Mucosa of stomach (tissue), 1 donor: ENCODE data around the gene KCTD7.
A peak's percentile ranks its signal among the peaks of the same experiment; 100 is the strongest.
"Not testable (repeated sequence)": the region's sequence is repeated elsewhere in the genome, so short reads cannot be mapped to it uniquely, and the experiment has no call there.

ENCODE experiments used
- H3K27me3 ChIP-seq: one replicate; pipeline ENCODE4 v1.7.0; 2013; ENCODE audit warnings: mild to moderate bottlenecking, low read length; ENCODE audit not compliant: control insufficient read depth, insufficient read depth
- H3K36me3 ChIP-seq: one replicate; pipeline ENCODE4 v1.7.0; 2013; ENCODE audit warnings: low read length; ENCODE audit not compliant: control insufficient read depth, insufficient read depth
- H3K4me1 ChIP-seq: one replicate; pipeline ENCODE4 v1.7.0; 2013; ENCODE audit warnings: mild to moderate bottlenecking, low read length; ENCODE audit not compliant: control insufficient read depth, insufficient read depth
- H3K4me3 ChIP-seq: one replicate; pipeline ENCODE4 v1.7.0; 2013; ENCODE audit warnings: low read length
- H3K9ac ChIP-seq: one replicate; pipeline ENCODE4 v1.7.0; 2013; ENCODE audit warnings: mild to moderate bottlenecking, low read length, moderate library complexity
- H3K9me3 ChIP-seq: one replicate; pipeline ENCODE4 v1.7.0; 2013; ENCODE audit warnings: mild to moderate bottlenecking, low read length, moderate library complexity; ENCODE audit not compliant: control insufficient read depth
- donor health status: Pancreatic carcinoma.

Gene KCTD7

DNA sequence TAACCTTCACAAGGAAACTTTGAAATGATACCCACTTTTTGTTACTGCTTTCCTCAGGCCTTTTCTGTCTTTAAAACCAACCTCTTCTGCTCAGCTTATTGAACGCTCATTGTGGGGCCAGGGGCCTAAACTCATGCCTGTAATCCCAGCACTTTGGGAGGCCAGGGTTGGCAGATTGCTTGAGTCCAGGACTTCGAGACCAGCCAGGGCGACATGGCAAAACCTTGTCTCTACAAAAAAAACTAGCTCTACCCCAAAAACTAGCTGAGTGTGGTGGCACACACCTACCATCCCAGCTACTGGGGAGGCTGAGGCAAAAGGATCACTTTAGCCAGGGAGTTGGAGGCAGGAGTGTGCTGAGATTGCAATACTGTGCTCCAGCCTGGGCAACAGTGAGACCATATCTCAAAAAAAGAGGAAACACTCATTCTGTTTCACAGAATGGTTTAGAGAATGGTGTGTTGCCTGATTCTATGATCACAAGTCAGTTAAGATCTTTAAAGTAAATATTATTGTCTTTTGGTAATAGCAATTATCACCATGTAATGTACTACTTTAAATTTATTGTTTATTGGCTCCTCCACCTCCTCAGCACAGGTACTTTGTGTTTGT lies 51.1 kb downstream of the KCTD7 start:
- Histone ChIP-seq H3K36me3 (no peaks in the 10 kb centered on the region), H3K27me3 (no peaks in the 10 kb centered on the region), H3K9ac (no peak overlapping the region), H3K4me1 (no peaks in the 10 kb centered on the region), H3K4me3 (no peak overlapping the region), H3K9me3 (no peaks in the 10 kb centered on the region)

- Histone ChIP-seq H3K27me3 (no peaks in the 10 kb centered on the region), H3K4me3 (peak overlapping the region; percentile 94), H3K4me1 (no peaks in the 10 kb centered on the region), H3K36me3 (no peaks in the 10 kb centered on the region), H3K9ac (peak overlapping the region; percentile 99), H3K9me3 (no peaks in the 10 kb centered on the region)
Observed at GRCh38 chr7:66681491-66682349, 53.0 kb downstream of the KCTD7 start.

GRCh38 chr7:66682350-66683093 lies 53.8 kb downstream of the KCTD7 start:
- no peaks in the 10 kb centered on the region for H3K36me3 ChIP-seq
- H3K9me3 ChIP-seq, result no peaks in the 10 kb centered on the region
- H3K9ac ChIP-seq, result peak overlapping the region; percentile 99
- peak overlapping the region; percentile 94 for H3K4me3 ChIP-seq
- no peaks in the 10 kb centered on the region for H3K4me1 ChIP-seq
- H3K27me3 ChIP-seq, result no peaks in the 10 kb centered on the region

DNA sequence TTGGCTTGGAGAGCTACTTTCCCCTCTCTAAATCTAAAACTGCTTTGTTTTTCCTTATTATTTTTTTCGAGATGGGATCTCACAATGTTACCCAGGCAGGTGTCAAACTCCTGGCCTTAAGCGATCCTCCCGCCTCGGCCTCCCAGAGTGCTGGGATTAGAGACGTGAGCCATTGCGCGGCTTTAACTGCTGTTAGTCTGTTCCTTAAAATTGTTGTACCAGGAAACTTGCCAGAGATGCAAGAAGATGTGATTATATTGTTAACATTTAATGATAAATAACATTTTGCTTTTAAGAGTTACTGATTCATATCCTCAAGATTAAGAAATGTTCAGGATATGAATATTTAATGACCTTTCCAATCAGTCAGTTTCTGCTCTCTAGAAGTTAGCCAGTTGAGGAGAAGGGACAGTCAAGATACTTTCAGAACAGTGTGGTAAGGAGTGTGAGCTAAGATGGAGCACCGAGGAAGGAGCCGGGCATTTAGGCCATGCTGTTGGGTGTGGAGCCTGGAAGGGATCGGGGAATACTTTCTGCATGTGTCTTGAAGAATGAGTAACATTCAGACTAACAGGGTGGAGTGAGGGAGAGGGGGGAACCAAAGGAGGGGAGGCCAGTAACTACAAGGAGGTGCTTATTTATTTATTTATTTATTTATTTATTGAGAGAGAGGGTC lies 54.6 kb downstream of the KCTD7 start:
- not testable (repeated sequence) for H3K4me1 ChIP-seq, H3K36me3 ChIP-seq, H3K4me3 ChIP-seq, H3K9me3 ChIP-seq, H3K27me3 ChIP-seq
- H3K9ac ChIP-seq, result peak overlapping the region; percentile 99

DNA sequence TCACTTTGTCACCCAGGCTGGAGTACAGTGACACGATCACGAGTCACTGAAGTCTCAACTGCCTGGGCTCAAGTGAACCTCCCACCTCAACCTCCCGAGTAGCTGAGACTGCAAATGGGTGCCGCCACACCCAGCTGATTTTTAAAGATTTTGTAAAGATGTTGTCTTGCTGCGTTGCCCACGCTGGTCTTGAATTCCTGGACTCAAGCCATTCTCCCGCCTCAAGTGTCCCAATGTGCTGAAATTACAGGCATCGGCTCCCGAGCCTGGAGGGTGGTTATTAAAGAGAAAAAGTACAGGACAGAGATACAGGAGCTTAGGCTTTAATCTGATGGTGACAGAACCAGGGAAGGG lies 55.1 kb downstream of the KCTD7 start:
- H3K9me3 ChIP-seq, result no peaks in the 10 kb centered on the region
- no peak overlapping the region for H3K9ac ChIP-seq
- H3K36me3 ChIP-seq, result no peaks in the 10 kb centered on the region
- H3K4me3 ChIP-seq, result no peak overlapping the region
- no peaks in the 10 kb centered on the region for H3K27me3 ChIP-seq
- H3K4me1 ChIP-seq, result no peaks in the 10 kb centered on the region

- not testable (repeated sequence) for H3K27me3 ChIP-seq, H3K9me3 ChIP-seq, H3K4me3 ChIP-seq, H3K9ac ChIP-seq, H3K36me3 ChIP-seq, H3K4me1 ChIP-seq
Observed at GRCh38 chr7:66685663-66686062, 57.0 kb downstream of the KCTD7 start.

- H3K27me3 ChIP-seq, result no peaks in the 10 kb centered on the region
- no peak overlapping the region for H3K9ac ChIP-seq
- no peak overlapping the region for H3K4me3 ChIP-seq
- no peaks in the 10 kb centered on the region for H3K4me1 ChIP-seq
- no peaks in the 10 kb centered on the region for H3K9me3 ChIP-seq
- H3K36me3 ChIP-seq, result no peaks in the 10 kb centered on the region
Observed at GRCh38 chr7:66687186-66687585, 58.5 kb downstream of the KCTD7 start.

- H3K9me3 ChIP-seq, H3K4me1 ChIP-seq, H3K4me3 ChIP-seq, H3K27me3 ChIP-seq, H3K36me3 ChIP-seq, H3K9ac ChIP-seq: not testable (repeated sequence)
Observed at GRCh38 chr7:66687672-66688071, 59.0 kb downstream of the KCTD7 start.

- Histone ChIP-seq H3K27me3 (no peaks in the 10 kb centered on the region), H3K9ac (no peak overlapping the region), H3K4me1 (no peaks in the 10 kb centered on the region), H3K36me3 (no peaks in the 10 kb centered on the region), H3K4me3 (no peak overlapping the region), H3K9me3 (no peaks in the 10 kb centered on the region)
Observed at GRCh38 chr7:66689081-66689480, 60.4 kb downstream of the KCTD7 start.

GRCh38 chr7:66693331-66693730 lies 64.7 kb downstream of the KCTD7 start:
- H3K9ac ChIP-seq, result no peak overlapping the region
- no peaks in the 10 kb centered on the region for H3K9me3 ChIP-seq
- no peaks in the 10 kb centered on the region for H3K36me3 ChIP-seq
- no peak overlapping the region for H3K4me3 ChIP-seq
- H3K27me3 ChIP-seq, result no peaks in the 10 kb centered on the region
- no peaks in the 10 kb centered on the region for H3K4me1 ChIP-seq
